SW480 (cell line): ENCODE measurements around the gene SOAT2.
"Not testable (repeated sequence)": the region's sequence is repeated elsewhere in the genome, so short reads cannot be mapped to it uniquely, and the experiment has no call there.

Experiments used
- DNase-seq: peaks from one replicate; pipeline ENCODE4 v3.0.0-alpha.2; 2016; ENCODE audit warnings: low spot score

The SOAT2 gene

DNA sequence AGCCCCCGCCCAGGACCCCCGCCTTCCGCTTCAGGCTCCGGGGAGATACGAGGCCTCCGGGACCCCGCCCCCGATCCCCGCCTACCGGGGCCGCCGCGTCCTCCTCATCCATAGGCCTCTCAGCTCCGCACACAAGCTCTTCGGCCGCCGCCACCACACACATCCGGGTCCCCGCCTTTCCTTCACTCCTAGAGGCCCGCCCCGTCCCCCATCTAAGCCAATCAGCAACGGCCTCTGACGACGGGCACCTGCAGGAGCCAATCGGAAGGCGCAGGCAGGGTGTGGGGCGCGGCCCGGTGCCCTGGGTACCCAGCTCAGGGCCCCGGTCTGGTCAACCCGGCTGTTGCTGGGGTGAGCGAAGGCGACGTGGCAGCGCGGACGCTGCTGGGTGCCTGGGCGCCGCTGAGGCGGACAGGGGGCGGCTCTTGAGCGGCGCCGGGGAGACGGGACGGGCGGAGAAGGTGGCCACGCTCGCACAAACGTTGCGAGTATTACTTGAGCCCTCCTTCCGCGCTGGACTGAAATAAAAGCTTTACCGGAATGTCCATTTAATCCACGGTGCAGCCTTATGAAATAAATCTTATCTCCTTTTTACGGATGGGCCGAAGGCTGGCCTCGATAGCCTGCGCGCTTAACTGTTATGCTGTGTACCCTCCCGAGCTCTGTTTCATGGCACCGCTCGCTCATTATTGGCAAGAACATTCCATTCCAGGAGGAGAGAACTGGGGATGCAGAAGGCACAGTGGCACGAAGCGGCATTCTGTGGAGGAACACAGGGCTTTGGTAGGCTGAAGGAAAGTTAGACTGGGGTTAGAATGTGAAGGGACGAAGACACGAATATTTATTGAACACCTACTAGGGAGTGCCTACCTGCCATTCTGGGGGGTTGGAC is 23.8 kb upstream of the SOAT2 start, which contains the start of gene SPRYD3:
TSS of gene SPRYD3 (minus strand) at position 165 of the 892 bp plus-strand sequence. CDS start at position 108, 57 bp downstream.
- peak; percentile 97 for DNase-seq

DNA sequence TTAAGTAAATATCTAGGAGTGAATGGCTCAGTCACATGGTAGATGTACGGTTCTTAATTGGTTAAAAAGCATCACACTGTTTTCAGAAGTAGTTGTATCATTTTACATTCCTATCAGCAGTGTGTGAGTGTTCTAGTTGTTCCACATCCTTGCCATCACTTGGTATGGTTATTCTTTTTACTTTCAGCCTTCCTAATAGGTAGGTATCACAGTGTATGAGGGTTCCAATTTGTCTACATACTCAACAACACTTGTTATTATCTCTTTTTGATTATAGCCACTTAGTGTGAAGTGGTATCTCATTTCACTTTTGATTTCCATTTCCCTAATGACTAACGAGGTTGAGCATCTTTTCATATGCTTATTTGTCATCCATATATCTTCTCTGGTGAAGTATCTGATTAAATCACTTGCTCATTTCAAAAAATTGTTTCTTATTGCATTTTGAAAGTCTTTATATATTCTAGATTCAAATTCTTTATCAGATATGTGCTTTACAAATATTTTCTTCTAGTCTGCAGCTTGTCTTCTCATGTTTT is 20.6 kb upstream of the SOAT2 start:
- DNase-seq, result no peak

DNA sequence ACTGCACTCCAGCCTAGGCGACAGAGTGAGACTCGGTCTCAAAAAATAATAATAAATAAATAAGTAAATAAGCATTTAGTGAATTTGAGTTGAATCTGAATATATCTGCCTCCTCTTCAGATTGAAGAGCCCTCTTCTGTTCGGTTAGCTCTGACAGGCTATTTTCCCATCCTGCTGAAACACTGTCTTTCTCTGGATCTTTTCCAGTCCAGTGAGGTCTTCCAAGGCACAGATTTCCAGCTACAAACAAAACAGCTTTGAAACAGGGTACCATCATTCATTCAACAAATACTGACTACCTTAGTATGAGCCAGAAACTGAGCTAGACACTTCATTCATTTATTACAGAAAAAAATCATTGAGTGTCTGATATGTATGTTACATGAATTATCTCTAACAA is 16.9 kb upstream of the SOAT2 start:
- DNase-seq, result no peak

DNA sequence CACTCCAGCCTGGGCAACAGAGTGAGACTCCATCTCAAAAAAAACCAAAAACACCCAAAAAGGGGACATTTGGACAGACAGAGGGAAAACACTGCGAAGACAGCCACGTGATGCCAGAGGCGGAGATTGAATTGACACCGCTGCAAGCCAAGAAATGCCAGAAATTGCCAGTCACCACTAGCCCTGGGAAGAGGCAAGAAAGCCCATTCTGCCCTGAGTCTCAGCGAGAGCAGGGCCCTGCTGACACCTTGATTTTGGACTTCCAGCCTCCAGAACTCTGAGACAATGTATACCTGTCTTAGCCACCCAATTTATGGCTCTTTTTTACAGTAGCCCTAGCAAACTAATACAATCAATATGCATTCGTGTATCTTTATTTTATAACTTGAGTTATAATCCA is 13.2 kb upstream of the SOAT2 start:
- DNase-seq, result no peak

DNA sequence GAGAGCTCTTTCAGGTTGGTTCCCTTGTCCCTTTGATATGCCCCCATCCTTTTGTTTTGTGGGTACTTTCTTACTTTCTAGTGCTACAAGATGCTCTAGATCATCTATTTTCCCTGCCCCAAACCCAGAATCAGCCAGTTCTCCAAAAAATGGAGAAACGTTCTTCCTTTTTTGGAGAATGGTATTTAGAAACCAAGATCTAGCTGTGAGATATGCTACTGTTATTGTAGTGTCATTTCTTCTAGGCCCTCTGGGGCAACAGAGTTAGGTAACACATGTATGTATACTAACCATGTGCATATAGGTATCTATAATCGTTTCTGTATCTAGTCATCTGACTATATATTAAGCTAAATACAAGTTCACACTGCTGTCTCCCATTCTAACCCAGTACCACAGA is 12.7 kb upstream of the SOAT2 start:
- DNase-seq, result no peak

DNA sequence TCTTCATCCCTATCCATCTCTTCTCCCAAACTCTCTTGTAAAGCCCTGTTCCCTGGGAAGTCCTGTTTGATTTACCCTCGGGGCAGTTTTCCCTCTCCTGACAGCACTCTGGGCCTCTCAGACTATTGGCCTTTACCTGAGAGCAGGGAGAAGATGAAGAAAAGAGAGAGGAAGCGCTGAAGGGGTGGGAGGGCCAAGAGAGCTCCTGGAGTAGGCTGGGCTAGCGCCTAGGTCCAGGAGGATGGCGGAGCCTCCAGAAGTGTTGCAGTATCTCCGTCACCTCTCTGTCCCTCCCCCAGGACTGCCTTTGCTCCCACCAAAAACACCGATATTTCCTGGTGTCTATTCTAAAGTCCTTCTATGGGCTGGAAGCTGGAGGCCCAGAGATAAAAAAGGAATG is 11.5 kb upstream of the SOAT2 start:
- no peak for DNase-seq

DNA sequence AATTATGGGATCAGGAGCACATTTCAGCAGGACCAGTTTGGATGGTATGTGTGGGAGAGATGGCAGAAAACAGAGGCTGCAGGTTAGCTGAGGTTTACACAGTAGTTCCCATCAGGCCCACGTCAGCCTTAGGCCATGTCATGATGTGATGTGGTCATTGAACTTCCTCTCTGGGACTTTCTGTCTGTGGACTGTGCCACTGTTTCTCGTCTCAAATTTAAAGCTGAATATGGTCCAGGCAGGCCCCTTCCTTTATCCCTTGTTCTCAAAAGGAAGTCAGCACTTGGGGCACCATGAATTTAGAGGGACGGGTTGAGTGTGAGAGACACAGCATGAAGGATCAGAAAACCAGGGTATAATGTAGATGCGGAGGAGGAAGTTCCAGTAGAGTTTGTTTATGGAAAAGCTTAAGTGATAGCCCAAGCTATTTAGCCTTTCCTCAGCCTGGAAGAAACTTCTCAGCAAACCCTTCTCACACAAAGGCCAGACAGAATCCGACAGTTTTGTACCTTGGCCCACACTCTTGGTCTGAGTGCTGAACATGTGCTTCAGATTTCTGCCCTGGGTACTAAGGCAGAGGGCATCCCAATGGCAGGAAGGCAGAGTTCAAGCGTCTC is 9.4 kb upstream of the SOAT2 start:
- DNase-seq, result no peak

DNA sequence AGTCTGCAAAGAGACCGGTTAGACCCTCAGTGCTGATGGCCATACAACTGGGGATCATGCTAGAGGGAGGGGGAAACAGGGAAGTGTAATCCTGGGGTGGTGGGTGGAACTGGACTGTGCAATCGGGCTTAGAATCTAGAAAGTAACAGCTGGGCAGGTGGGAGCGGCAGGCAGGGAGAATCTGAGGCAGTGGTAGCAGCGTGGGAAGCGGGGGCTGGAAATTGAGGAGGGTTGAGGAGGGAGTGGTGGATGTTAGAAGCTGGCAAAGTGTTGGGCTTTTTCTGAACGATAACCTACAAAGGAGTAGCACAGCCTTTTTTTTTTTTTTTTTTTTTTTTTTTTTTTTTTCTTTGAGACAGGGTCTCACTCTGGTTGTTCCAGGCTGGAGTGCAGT is 8.9 kb upstream of the SOAT2 start:
- DNase-seq, result no peak

DNA sequence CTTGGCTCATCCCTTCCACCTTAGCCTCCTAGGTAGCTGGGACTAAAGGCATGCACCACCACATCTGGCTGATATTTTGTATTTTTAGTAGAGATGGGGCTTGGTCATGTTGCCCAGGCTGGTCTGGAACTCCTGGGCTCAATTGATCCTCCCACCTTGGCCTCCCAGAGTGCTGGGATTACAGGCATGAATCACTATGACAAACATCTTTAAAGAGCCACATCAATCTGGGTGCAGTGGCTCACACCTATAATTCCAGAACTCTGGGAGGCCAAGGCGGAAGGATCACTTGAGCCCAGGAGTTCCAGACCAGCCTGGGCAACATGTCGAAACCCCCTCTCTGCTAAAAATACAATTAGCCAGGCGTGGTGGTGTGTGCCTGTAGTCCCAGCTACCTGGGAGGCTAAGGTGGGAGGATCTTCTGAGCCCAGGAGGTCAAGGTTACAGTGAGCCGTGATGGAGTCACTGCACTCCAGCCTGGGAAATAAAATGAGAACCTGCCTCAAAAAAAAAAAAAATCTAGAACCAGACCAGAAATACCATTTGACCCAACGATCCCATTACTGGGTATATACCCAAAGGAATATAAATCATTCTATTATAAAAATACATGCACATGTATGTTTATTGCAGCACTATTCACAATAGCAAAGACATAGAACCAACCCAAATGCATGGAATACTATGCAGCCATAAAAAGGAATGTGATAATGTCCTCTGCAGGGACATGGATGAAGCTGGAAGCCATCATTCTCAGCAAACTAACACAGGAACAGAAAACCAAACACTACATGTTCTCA is 8.3 kb upstream of the SOAT2 start:
- not testable (repeated sequence) for DNase-seq

DNA sequence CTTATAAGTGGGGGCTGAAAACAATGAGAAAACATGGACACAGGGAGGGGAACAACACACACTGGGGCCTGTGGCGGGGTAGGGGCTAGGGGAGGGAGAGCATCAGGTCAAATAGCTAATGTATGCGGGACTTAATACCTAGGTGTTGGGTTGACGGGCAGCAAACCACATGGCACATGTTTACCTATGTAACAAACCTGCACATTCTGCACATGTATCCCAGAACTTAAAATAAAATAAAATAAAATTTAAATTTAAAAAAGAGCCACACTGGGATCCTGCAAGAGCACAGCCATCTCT is 7.7 kb upstream of the SOAT2 start:
- not testable (repeated sequence) for DNase-seq

DNA sequence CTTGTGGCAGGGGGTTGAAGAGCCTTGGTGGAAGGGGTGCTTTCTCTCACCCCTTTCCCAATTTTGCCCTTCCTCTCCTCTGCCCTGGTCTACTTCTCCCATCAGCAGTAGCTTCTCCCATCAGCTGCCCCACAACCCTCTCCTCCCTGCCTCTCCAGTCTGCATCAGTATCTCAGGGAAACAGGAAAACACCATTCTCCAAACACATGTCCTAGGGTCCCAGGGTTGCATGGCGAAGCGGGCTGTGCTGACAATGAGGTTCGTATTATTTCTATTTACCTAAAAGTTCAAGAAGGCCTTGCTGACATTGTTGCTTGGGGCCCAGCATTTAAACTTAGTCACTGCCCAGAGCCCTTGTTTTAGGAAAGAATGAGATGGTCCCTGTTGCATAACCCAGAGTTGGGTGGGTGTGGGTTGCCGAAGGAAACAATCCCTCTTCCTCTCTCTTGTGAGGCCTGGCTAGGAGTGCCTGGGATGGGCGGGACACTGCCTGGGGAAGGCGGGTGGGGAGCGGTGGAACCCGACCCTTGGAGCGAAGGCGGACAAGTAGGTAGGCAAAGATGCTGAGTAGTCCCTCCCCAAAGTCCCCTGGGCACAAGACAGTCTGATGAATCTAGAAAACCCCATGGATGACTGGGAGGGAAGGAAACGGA is 7.1 kb upstream of the SOAT2 start:
- peak; percentile 9 for DNase-seq

DNA sequence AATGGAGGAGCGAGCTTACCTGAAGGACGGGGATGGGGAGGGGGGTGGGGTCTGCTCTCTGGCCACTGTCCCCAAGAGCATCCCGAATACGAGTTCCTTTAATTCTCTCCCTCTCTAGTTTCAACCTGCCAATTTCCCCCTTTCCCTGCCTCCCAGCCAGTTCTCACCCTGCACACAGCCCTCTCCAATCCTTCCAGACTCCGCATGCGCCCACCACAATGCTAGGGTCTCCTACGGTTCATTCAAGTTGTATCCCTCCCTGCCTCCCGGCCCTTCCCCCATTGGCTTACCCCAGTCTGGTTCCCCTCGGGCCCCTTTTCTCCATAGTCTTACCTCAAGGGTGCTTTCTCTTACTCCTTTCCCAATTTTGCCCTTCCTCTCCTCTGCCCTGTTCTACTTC is 6.5 kb upstream of the SOAT2 start:
- no peak for DNase-seq

DNA sequence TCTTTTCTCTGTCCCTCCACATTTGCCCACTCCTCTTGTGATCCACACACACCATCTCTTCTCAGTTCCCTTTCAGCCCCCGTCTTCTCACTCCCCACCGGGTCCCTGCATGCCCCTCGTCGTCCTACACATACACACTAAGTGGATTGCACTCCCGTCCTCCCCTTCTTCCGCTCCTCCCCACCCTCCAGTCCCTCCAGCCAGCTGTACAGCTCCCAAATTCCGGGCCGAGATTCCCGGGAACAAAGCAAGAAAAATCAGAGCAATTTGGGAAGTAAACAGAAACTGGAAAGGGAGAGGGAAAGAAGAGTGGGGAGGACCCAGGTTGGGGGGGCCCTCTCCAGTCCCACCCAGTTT is 6.1 kb upstream of the SOAT2 start:
- peak; percentile 41 for DNase-seq

DNA sequence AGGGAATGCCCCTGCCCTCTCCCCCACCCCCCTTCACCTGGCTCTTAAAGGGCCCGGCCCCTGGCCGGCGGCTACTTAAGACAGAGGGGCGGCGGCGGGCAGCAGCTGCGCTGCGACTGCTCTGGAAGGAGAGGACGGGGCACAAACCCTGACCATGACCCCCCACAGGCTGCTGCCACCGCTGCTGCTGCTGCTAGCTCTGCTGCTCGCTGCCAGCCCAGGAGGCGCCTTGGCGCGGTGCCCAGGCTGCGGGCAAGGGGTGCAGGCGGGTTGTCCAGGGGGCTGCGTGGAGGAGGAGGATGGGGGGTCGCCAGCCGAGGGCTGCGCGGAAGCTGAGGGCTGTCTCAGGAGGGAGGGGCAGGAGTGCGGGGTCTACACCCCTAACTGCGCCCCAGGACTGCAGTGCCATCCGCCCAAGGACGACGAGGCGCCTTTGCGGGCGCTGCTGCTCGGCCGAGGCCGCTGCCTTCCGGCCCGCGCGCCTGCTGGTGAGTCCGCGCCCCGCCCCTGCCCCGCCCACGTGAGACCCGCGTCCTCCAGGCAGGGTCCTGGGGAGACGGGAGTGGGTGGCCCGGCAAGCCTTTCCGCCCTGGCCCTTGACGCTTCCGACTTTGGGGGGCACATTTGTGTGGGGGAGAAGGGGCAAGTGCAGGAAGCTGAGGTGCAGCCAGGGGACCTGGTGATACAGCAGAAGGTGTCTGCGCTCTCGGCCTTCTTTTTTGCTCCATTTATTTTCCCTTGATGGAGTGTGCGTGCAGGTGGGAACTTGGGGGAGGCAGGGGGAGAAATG is 5.5 kb upstream of the SOAT2 start, which contains the start of gene IGFBP6:
TSS of gene IGFBP6 (plus strand) at position 104 of the 790 bp plus-strand sequence. CDS start at position 155, 51 bp downstream.
- peak; percentile 62 for DNase-seq

DNA sequence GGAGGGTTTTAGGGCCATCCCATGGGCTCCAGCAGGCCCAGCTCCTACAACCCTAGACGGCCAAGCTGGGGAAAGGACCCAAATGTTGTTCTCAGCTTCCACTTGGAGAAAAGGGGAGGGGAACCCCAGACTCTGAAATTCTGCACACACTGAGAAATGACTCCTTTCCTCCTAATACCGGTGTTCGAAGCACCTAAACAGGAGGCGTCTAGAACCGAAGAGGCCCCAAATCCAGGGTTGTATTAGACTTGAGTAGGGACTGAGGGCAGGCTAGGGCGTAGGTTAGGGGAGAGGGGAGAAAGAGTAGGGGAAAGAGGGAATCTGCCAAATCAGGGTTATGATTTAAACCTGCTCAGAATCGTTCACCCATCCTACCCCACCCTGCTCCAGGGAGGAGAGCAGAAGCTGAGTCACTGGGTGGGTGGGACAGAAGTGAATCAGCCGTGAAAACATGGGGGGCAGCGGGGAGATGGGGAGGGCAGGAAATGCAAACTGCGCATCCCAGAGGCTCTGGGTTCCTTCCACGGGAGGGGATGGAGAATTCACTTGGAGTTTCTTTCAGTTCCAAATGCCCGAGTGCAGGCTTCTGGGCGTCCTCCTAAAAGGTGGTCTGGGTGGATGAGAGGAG is 4.8 kb upstream of the SOAT2 start:
- DNase-seq, result peak; percentile 80

DNA sequence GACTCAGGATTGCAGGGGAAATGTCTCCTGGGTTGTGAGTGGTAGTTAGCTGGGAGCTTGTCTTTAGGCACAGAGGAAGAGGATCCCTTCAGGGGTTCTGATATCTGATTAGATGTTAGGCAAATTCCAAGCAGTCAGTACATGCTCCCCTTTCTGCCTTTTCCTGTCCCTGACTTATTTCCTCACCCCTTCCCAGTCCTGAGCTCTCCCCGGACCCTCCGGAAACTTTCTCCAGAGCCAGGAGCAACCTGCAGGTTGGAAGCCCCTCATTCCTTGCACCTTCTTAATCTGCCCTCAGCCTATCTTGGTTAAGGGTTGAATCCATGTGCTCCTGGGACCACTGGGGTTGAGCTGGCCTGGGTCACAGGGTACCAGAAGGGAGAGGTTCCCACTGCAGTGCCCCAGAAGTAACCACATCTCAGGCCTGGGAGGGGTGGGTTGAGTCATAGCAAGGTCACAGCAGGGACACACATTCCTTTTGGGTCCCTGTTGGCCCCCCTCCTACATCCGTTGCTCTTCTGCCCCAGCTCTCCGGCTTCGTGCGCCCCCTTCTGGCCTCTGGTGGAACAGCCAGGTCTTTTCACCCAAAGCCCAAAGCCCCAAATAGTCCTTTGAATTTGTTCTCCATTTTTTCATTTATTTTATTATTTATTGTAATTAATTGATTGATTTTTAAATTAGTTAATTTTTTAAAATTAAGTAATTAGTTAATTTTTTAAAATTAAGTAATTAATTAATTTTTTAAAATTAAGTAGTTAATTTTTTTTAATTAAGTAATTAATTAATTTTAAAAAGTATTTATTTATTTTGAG is 4.0 kb upstream of the SOAT2 start:
- DNase-seq, result peak; percentile 98

DNA sequence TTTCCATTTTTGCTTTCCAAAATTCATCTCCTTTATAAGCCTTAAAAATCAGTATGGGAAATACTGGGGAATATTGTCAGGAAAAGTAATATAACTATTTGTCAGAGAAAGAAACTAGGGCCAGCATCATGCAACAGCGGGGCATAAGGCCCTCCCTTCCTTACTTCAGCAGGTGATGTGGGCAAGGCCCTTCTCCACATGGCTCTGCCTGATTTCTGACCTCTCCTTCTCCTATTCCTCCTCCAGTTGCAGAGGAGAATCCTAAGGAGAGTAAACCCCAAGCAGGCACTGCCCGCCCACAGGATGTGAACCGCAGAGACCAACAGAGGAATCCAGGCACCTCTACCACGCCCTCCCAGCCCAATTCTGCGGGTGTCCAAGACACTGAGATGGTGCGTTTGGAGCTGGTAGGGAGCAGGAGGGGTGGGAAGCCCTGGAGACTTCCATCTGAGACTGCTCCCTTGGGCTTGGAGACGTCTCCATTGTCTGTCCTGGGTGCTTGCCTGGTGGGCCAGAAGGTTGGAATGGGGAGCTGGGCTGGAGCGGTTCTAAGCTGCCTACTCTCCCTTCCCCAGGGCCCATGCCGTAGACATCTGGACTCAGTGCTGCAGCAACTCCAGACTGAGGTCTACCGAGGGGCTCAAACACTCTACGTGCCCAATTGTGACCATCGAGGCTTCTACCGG is 2.7 kb upstream of the SOAT2 start:
- peak; percentile 25 for DNase-seq

DNA sequence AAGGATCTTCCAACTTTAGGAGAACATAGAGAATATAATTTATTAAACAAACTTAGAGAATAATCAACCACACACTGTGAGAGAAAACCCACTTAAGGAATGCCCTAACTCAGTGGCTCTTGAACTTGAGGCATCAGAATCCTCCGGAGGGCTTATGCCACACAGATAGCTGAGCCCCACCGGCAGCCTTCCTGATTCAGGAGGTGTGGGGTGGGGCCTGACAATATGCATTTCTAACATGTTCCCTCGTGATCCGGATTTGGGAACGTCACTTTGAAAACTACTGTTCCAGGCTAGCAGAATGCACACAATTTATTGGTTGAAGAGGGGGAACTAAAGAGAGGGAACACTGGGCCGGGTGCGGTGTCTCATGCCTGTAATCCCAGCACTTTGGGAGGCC is 2.0 kb upstream of the SOAT2 start:
- DNase-seq, result no peak
